ENCODE results near the gene LMO7.
"Not testable (repeated sequence)": the region's sequence is repeated elsewhere in the genome, so short reads cannot be mapped to it uniquely, and the experiment has no call there.

LMO7 gene

GRCh38 chr13:75647126-75647784, 11.1 kb downstream of the LMO7 start:
- no peak for DNase-seq (ENCODE audit: low spot score)

GRCh38 chr13:75648446-75648845, 12.3 kb downstream of the LMO7 start:
- DNase-seq (ENCODE audit: low spot score) = no peak

GRCh38 chr13:75651013-75651412, 14.9 kb downstream of the LMO7 start:
- DNase-seq (ENCODE audit: low spot score) = no peak

GRCh38 chr13:75652726-75653125, 16.6 kb downstream of the LMO7 start:
- DNase-seq (ENCODE audit: low spot score) = no peak

- DNase-seq (ENCODE audit: low spot score) = no peak
Measured at GRCh38 chr13:75656425-75656989, 20.4 kb downstream of the LMO7 start.

GRCh38 chr13:75657111-75657510, 21.0 kb downstream of the LMO7 start:
- DNase-seq (ENCODE audit: low spot score) = no peak

GRCh38 chr13:75660694-75661093, 24.6 kb downstream of the LMO7 start:
- no peak for DNase-seq (ENCODE audit: low spot score)

- no peak for DNase-seq (ENCODE audit: low spot score)
Measured at GRCh38 chr13:75661443-75661842, 25.3 kb downstream of the LMO7 start.

GRCh38 chr13:75666646-75667351, 30.7 kb downstream of the LMO7 start:
- no peak for DNase-seq (ENCODE audit: low spot score)

- no peak for DNase-seq (ENCODE audit: low spot score)
Measured at GRCh38 chr13:75669706-75670105, 33.6 kb downstream of the LMO7 start.

- no peak for DNase-seq (ENCODE audit: low spot score)
Measured at GRCh38 chr13:75670496-75670895, 34.4 kb downstream of the LMO7 start.

GRCh38 chr13:75675421-75675820, 39.3 kb downstream of the LMO7 start:
- DNase-seq (ENCODE audit: low spot score) = no peak

- DNase-seq (ENCODE audit: low spot score) = no peak
Measured at GRCh38 chr13:75679459-75679858, 43.3 kb downstream of the LMO7 start.

- DNase-seq (ENCODE audit: low spot score) = not testable (repeated sequence)
Measured at GRCh38 chr13:75680251-75680650, 44.1 kb downstream of the LMO7 start.

- DNase-seq (ENCODE audit: low spot score) = no peak
Measured at GRCh38 chr13:75682326-75682725, 46.2 kb downstream of the LMO7 start.

- no peak for DNase-seq (ENCODE audit: low spot score)
Measured at GRCh38 chr13:75685239-75685697, 49.1 kb downstream of the LMO7 start.

GRCh38 chr13:75687150-75687763, 51.1 kb downstream of the LMO7 start:
- DNase-seq (ENCODE audit: low spot score) = no peak

GRCh38 chr13:75689686-75690085, 53.6 kb downstream of the LMO7 start:
- no peak for DNase-seq (ENCODE audit: low spot score)

GRCh38 chr13:75690607-75691006, 54.5 kb downstream of the LMO7 start:
- no peak for DNase-seq (ENCODE audit: low spot score)

- no peak for DNase-seq (ENCODE audit: low spot score)
Measured at GRCh38 chr13:75691183-75691582, 55.1 kb downstream of the LMO7 start.

- DNase-seq (ENCODE audit: low spot score) = no peak
Measured at GRCh38 chr13:75693227-75693626, 57.1 kb downstream of the LMO7 start.

GRCh38 chr13:75694722-75695121, 58.6 kb downstream of the LMO7 start:
- DNase-seq (ENCODE audit: low spot score) = no peak

GRCh38 chr13:75695908-75696307, 59.8 kb downstream of the LMO7 start:
- peak; percentile 61 for DNase-seq (ENCODE audit: low spot score)

Measured in germinal center (tissue), 1 donor.